ENCODE results near the gene AAK1.
"Not testable (repeated sequence)": the region's sequence is repeated elsewhere in the genome, so short reads cannot be mapped to it uniquely, and the experiment has no call there.

AAK1 gene

GRCh38 chr2:69567157-69567908, 76.2 kb downstream of the AAK1 start:
- no peak for DNase-seq

DNA sequence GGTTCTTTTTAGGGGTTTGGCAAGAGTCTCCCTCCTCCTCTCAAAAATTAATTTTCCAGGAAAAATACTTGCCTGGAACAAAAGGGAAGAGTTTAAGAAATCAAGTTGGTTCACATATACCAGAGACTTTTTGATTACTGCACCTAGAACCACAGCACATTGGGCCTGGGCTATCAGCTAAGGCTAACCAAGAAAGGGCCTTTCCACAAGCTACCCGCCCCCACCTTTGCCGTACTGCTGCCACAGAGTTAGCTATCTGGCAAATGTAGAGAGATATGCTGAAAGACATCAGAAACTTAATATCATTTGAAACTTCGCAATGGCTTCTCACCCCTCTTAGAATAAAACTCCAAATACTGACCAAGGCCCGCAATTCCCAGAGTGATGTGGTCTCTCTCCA, 76.9 kb downstream of the AAK1 start:
- DNase-seq, result no peak

GRCh38 chr2:69565431-69565839, 78.1 kb downstream of the AAK1 start:
- DNase-seq, result peak; percentile 63

GRCh38 chr2:69564604-69565003, 78.9 kb downstream of the AAK1 start:
- DNase-seq, result no peak

DNA sequence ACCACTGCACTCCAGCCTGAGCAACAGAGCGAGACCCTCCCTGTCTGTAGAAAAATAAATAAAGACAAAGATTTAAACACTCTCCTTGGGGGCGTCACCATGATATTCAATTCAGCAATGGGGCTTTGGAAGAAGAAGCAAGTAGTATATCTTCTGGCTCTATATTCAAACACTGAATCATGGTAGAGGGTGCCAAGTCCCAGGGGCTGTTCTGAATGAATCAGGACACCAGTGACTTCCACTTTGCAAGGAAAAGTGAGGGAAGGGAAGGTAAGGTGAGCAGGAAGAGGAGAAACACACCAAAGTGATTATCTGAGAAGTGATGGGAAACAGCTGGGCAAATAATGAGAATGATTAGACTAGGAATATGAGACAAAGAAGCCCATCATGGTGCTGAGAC, 80.5 kb downstream of the AAK1 start:
- no peak for DNase-seq

DNA sequence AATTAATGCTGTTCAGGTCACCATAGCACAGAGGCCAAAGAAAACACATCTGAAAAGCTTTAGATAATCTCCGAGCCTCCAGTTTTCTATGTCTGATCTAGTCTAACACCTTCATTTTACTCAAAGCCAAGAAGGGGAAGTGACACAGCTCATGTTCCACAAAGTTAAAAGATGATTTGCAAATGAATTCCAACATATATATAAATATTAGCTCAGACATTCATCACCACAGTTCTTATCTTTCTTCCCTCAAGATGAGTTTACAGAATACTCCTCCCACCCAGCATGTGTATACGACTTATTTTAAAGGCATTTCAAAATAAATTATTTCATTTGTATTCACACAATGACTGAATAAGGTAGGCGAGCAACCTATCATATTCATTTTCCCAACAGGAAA, 82.4 kb downstream of the AAK1 start:
- DNase-seq, result no peak

DNA sequence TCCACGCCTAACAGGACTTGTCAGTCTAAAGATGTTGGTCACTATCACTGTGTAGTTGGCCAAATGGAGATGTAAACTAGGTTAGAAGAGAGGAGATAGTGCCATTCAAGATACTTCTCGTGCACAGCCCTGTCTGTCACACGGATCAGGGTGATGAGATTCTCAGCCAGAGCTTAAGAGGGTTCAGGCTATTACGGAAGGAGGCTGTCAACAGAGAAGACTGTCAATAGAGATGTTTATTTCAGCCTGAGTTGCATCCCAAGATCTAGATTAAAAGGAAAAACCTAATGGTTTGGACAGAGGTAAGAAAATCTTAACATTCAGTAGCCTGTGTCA, 83.4 kb downstream of the AAK1 start:
- DNase-seq, result no peak

DNA sequence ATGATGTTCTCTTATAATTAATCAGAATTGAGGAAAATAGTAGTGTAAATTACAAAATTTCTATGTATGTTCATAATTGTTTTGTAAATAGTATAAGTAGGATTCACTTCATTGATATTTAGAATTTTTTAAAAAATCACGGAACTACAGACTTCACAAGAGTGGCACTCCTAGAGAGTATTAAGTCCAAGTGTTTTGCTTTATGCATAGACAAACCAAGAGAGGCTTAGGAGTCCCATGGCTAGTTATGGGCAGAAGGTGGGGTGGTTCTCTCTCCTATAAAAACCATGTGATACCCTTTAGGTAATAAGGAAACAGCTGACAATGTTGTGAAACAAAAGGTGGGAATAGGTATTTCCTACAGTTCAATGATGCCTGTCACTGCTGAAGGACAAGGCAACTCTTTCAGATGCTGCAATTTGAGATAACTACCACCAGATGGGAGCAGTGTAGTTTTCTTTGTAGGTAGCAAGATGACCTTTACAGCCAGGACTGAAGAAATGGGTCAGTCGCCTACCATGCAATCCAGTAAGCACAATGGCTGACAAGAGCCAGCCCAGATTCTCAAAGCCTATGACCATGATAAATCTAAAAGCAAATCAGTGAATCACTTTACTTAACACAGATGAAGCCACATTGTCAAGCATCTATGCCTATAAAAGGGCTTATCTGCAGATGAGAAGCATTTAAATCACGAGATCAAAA, 83.9 kb downstream of the AAK1 start:
- DNase-seq, result peak; percentile 71

DNA sequence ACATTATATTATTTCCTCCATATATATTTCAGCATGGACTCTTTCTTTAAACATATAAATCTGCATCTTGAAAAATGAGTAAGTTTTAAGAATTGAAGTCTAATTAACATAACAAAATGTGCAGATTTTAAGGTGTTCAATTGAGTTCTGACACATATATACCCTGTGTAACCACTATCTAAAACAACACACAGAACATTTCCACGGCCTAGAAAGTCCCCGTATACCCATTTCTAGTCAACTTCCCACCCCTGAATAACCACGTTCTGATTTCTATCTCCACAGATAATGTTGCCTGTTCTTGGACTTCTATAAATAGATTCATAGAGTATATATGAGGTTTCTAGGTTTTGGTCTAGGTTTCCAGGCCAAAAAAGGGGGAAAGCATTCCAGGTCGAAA, 87.5 kb downstream of the AAK1 start:
- no peak for DNase-seq

- DNase-seq, result peak; percentile 91
Measured at GRCh38 chr2:69554981-69555380, 88.6 kb downstream of the AAK1 start.

DNA sequence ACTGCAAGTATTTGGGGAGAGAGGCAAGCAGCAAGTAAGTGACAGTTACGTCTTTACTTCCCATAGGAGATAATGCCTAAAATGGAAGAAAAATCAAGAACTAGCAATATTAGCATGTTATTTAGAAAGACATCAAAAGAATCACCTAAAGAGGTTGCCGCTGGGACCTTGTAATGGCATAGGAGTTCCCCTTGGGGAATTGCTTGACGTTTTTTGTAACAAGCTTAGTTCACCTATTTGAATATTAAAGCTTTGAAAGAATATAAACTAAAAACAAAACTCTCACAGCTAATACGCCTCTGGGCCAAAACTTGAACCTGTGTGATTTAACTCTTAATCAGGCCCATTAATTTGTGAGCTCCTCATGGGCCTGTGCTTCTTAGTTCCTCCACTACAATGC, 89.0 kb downstream of the AAK1 start:
- no peak for DNase-seq

- DNase-seq, result no peak
Measured at GRCh38 chr2:69553991-69554390, 89.5 kb downstream of the AAK1 start.

DNA sequence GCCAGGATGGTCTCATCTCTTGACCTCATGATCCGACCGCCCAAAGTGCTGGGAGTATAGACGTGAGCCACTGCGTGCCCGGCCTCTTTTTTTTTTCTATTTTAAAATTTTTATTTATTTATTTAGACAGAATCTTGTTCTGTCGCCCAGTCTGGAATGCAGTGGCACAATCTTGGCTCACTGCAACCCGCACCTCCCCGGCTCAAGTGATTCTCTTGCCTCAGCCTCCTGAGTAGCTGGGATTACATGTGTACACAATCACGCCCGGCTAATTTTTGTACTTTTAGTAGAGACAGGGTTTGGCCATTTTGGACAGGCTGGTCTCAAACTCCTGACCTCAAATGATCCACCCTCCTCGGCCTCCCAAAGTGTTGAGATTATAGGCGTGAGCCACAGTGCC, 93.0 kb downstream of the AAK1 start:
- not testable (repeated sequence) for DNase-seq

- no peak for DNase-seq
Measured at GRCh38 chr2:69549421-69549820, 94.1 kb downstream of the AAK1 start.

- no peak for DNase-seq
Measured at GRCh38 chr2:69547984-69548715, 95.4 kb downstream of the AAK1 start.

DNA sequence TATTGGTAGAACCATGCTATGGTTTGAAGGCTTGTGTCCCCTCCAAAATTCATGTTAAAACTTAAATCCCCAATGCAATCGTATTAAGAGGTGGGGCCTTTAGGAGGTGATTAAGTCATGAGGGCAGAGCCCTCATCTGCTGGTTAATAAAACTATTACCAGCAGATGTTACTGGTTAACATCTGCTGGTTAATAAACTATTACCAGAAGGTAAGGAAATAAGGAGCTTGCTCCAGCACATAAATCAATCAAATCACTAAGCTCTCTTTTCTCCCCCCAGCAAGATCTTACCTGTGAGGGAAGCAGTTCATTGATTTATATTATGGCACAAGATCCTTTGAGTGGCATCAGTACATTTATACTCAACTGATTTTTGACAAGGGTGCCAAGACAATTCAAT, 96.9 kb downstream of the AAK1 start:
- no peak for DNase-seq

- DNase-seq, result no peak
Measured at GRCh38 chr2:69545477-69545932, 98.0 kb downstream of the AAK1 start.

GRCh38 chr2:69544951-69545350, 98.6 kb downstream of the AAK1 start:
- DNase-seq, result no peak

DNA sequence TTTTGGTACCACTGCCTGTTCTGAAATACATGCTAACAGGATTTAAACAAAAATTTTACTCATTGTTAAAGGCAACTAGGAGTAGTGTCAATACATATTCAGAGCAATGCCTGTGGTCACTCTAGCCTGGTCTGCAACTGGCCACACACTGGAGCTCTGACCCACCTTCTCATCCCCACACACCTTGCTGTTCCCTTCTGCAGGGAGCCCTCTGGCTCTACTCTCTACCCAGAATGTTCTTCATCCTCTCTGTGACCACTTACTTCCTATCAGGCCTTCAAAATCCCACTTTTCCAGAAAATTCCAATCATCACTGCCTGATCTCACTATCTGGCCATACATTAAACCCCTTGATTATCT, 104.0 kb downstream of the AAK1 start:
- DNase-seq, result no peak

- peak; percentile 36 for DNase-seq
Measured at GRCh38 chr2:69538872-69539548, 104.5 kb downstream of the AAK1 start.

DNA sequence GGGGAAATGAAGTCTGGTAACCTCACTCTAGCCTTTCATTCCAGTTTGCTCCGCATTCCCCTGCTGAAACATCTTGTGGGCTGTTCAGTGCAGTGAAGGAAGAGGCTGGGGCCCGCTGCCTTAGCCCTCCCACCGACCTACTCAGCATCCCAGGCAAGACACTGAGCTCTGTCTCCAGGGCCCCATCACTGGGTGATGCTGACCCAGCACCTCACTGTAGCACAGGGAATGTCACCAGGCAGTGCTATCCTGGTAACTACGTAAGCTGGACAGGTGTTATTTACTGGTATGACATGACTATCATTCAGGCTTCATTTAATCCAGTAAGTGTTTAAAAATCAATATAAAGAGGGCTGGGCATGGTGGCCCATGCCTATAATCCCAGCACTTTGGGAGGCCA, 105.3 kb downstream of the AAK1 start:
- DNase-seq, result no peak

DNA sequence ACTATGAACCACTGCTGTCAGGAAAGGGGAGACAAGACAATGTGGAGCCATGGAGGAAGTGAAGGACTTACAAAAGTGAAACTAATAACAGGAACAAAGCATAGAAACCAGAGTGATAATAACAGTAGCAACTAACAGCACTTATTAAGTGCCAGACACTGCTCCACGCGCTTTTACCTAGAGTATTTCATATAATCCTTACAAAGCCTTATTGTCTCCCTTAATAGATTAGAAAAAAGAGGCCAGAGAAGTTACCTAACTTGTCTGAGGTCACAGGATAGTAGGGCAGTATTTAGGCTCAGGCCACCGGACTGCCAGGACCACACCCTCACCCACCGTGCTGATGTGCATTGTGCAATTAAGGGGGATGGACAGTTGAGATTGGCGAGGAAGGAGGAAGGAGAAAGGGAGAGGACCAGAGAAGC, 107.7 kb downstream of the AAK1 start:
- peak; percentile 63 for DNase-seq

DNA sequence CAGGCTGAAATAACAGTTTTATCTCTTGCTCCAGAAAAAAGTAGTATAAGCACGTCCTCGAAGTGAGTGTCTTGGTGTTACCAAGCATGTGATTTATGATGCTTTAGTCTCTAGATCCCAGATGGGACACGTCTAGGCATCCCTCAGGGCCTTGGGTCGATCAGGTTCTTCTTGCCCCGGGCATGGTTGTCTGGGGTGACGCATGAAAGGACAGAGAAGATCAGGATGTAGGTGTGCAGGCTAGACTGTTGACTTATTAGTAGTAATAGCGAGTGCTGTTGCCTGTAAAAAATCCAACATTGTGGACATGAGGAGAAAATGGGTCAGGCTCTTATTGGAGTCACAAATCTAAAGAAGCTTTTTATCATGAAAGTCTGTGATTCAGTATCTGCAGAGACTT, 112.4 kb downstream of the AAK1 start:
- no peak for DNase-seq

DNA sequence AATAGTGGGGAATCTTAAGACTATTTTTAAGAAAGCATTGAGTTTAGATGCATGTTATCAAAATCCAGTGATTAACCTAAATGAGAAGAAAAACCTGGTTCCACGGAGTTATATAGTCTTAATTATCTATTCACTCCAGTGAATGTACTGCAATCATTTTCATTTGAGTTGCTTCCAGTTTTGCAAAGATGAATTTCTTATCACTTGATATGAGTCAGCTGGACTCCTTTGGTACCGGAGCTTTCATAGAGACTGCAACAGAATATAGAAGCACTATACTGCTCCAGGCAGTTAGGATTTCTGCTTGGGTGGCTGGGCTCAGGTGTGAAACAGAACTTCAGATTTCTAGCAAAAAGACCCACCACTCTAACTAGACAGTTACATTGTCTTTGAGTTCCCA, 114.1 kb downstream of the AAK1 start:
- no peak for DNase-seq
